ENCODE results near the gene SPDYE4.

The SPDYE4 gene

GRCh38 chr17:8741366-8741765 is 17.0 kb downstream of the SPDYE4 start:
- no peak for DNase-seq (ENCODE audit: low spot score)

GRCh38 chr17:8740486-8740885 is 17.9 kb downstream of the SPDYE4 start:
- no peak for DNase-seq (ENCODE audit: low spot score)

GRCh38 chr17:8739097-8739496 is 19.2 kb downstream of the SPDYE4 start:
- DNase-seq (ENCODE audit: low spot score) = no peak

GRCh38 chr17:8736796-8737195 is 21.6 kb downstream of the SPDYE4 start:
- no peak for DNase-seq (ENCODE audit: low spot score)

- DNase-seq (ENCODE audit: low spot score) = no peak
These were observed 22.0 kb downstream of the SPDYE4 start for GRCh38 chr17:8736362-8736761.

GRCh38 chr17:8735336-8735939 is 22.9 kb downstream of the SPDYE4 start:
- no peak for DNase-seq (ENCODE audit: low spot score)

- no peak for DNase-seq (ENCODE audit: low spot score)
These were observed 23.5 kb downstream of the SPDYE4 start for GRCh38 chr17:8734876-8735275.

- DNase-seq (ENCODE audit: low spot score) = no peak
These were observed 25.8 kb downstream of the SPDYE4 start for GRCh38 chr17:8732406-8733085.

- DNase-seq (ENCODE audit: low spot score) = no peak
These were observed 28.5 kb downstream of the SPDYE4 start for GRCh38 chr17:8729860-8730259.

GRCh38 chr17:8729421-8729820 is 28.9 kb downstream of the SPDYE4 start:
- DNase-seq (ENCODE audit: low spot score) = no peak

- DNase-seq (ENCODE audit: low spot score) = no peak
These were observed 29.4 kb downstream of the SPDYE4 start for GRCh38 chr17:8728971-8729370.

- no peak for DNase-seq (ENCODE audit: low spot score)
These were observed 30.0 kb downstream of the SPDYE4 start for GRCh38 chr17:8728251-8728938.

GRCh38 chr17:8726941-8727555 is 31.3 kb downstream of the SPDYE4 start:
- DNase-seq (ENCODE audit: low spot score) = no peak

- no peak for DNase-seq (ENCODE audit: low spot score)
These were observed 32.2 kb downstream of the SPDYE4 start for GRCh38 chr17:8725881-8726876.

GRCh38 chr17:8724451-8724850 is 33.9 kb downstream of the SPDYE4 start:
- DNase-seq (ENCODE audit: low spot score) = no peak

GRCh38 chr17:8720596-8720995 is 37.8 kb downstream of the SPDYE4 start:
- no peak for DNase-seq (ENCODE audit: low spot score)

- no peak for DNase-seq (ENCODE audit: low spot score)
These were observed 38.8 kb downstream of the SPDYE4 start for GRCh38 chr17:8719291-8720246.

GRCh38 chr17:8718001-8718563 is 40.3 kb downstream of the SPDYE4 start:
- DNase-seq (ENCODE audit: low spot score) = no peak

GRCh38 chr17:8713878-8714277 is 44.5 kb downstream of the SPDYE4 start:
- DNase-seq (ENCODE audit: low spot score) = no peak

- no peak for DNase-seq (ENCODE audit: low spot score)
These were observed 45.0 kb downstream of the SPDYE4 start for GRCh38 chr17:8713315-8713714.
